Measurements from ENCODE around the gene UBA7.
"Not testable (repeated sequence)": the region's sequence is repeated elsewhere in the genome, so short reads cannot be mapped to it uniquely, and the experiment has no call there.

UBA7 gene

DNA sequence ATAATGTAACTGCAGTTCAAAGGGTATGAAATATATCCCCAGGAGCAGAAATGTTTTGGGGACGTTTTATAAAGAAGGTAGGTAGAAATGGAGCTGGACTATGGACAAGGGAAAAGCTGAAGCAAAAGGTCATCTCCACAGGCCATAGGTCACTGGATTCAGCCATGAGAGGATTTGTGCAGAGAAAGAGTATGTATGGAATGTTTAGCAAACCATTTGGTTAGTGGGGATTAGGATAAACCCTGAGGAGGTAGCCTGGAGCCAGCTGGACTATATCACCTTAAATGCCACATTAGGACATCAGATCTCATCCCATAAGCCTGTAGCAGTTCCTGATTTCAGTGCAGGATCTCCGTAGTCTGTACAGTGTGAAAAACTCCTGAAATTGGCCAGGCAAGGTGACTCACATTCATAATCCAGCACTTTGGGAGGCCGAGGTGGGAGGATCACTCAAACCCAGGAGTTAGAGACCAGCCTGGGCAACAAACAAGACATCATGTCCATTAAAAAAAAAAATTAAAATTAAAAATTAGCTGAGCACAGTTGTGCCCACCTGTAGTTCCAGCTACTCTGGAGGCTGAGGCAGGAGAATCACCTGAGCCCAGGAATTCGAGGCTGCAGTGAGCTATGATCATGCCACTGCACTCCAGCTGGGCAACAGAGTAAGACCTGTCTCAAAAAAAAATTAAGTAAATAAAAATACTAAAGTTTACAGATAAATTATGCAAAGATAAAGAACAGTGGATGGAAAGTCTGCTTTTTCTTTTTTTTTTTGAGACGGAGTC is 32.1 kb downstream of the UBA7 start:
- no peak overlapping the region for H3K4me3 Mint-ChIP-seq
- H3K36me3 Mint-ChIP-seq (ENCODE audit: low read depth): peaks cover 26% of the 10 kb centered on the region
- H3K9me3 Mint-ChIP-seq: no peaks in the 10 kb centered on the region
- no peak overlapping the region for H3K27ac Mint-ChIP-seq
- H3K27me3 Mint-ChIP-seq (ENCODE audit: low read depth): no peaks in the 10 kb centered on the region
- H3K4me1 Mint-ChIP-seq (ENCODE audit: low read depth): peaks cover 19% of the 10 kb centered on the region

DNA sequence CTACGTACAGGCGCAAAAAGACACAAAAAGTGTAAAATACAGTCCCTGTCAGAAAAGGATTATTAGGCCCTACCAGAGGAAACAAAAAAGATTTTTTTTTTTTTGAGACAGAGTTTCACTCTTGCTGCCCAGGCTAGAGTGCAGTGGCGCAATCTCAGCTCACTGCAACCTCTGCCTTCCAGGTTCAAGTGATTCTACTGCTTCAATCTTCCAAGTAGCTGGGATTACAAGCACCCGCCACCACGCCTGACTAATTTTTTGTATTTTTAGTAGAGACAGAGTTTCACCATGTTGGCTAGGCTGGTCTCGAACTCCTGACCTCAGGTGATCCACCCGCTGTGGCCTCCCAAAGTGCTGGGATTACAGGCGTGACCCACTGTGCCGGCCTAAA is 32.8 kb downstream of the UBA7 start:
- not testable (repeated sequence) for H3K27me3 Mint-ChIP-seq (ENCODE audit: low read depth); H3K9me3 Mint-ChIP-seq; H3K27ac Mint-ChIP-seq; H3K4me3 Mint-ChIP-seq
- H3K36me3 Mint-ChIP-seq (ENCODE audit: low read depth): peaks cover 26% of the 10 kb centered on the region
- peaks cover 18% of the 10 kb centered on the region for H3K4me1 Mint-ChIP-seq (ENCODE audit: low read depth)

DNA sequence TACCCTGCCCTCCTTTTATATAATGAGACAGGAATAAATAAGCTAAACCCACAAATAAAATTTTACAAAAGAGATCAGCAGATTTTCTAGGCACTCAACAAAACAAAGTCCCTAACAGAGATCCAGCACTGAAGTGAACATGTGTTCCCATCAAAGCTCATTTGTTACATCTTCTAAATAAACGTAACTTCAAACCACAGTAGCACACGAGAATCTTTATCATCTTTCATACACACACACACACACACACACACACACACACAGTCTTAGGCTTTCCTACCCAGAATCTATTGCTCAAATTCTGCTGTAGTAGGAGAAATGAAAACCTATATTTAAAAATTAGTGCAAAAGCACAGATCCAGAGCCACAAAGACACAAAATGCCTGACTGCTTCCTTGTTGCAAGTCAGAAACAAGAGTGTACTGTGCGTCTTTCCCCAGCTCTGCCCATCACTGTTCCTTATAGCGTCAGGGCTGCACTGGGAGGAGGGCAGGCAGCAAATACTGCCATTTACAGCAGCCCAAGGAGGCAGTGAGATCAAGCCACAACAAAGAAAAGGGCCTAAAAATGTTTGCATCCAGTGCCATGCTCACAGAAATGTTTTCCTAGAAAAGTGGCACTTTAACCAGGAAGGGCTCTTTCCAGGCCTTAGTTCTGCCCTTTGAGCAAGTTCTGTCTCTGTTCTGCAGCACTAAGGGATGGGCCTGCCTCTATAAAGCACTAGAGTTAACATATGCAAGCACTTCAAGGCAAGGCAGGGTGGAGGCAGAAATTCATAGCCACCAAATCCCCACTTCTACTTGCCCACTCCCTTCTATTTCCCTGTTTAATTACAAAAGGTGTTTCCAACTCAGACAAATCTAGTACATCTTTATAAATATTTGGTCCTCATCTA is 33.4 kb downstream of the UBA7 start:
- Mint-ChIP-seq H3K36me3 (ENCODE audit: low read depth) (peaks cover 22% of the 10 kb centered on the region), H3K4me3 (no peak overlapping the region), H3K27ac (no peak overlapping the region), H3K4me1 (ENCODE audit: low read depth) (peaks cover 14% of the 10 kb centered on the region), H3K9me3 (no peaks in the 10 kb centered on the region), H3K27me3 (ENCODE audit: low read depth) (no peaks in the 10 kb centered on the region)

DNA sequence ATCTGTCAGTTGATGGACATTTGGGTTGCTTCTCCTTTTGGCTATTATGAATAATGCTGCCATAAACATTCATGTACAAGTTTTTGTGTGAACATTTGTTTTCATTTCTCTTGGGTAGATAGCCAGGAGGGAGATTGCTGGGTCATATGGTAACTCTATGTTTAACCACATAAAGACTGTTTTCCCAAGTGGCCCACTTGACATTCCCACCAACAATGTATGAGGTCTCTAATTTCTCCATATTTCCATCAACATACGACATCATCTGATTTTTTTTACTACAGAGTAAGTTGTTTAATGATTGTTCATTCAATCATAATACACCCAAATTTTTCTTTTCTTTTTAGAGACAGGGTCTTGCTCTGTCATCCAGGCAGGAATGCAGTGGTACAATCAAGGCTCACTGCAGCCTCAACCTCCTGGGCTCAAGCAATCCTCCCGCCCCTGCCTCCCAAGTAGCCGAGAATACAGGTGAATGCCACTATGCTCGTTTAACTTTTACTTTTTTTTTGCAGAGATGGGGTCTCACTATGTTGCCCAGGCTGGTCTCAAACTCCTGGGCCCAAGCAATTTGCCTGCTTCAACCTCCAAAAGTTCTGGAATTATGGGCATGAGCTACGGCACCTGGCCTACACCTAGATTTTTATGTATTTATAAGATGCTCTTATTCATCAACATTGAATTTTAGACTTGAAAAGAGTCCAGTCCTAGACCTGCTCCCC is 34.2 kb downstream of the UBA7 start:
- H3K9me3 Mint-ChIP-seq: no peaks in the 10 kb centered on the region

DNA sequence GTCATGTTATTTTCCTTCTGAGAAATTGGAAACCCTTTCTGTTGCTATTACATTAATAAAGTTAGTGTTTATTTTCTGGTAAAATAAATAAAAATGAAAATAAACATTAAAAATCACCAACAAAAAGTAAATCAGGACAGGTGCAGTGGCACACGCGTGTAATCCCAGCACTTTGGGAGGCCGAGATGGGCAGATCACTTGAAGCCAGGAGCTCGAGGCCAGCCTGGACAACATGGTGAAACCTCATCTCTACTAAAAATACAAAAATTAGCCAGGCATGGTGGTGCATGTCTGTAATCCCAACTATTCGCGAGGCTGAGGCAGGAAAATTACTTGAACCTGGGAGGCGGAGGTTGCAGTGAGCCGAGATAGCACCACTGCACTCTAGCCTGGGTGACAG is 37.7 kb downstream of the UBA7 start:
- not testable (repeated sequence) for H3K4me3 Mint-ChIP-seq; H3K27ac Mint-ChIP-seq; H3K27me3 Mint-ChIP-seq (ENCODE audit: low read depth); H3K9me3 Mint-ChIP-seq
- Mint-ChIP-seq H3K4me1 (ENCODE audit: low read depth) (peaks cover 11% of the 10 kb centered on the region), H3K36me3 (ENCODE audit: low read depth) (peaks cover 11% of the 10 kb centered on the region)

More for the DNA sequence above, 34.2 kb downstream of the UBA7 start:
- Mint-ChIP-seq H3K4me1 (ENCODE audit: low read depth) (peaks cover 10% of the 10 kb centered on the region), H3K4me3 (no peak overlapping the region), H3K27me3 (ENCODE audit: low read depth) (no peaks in the 10 kb centered on the region), H3K36me3 (ENCODE audit: low read depth) (peaks cover 18% of the 10 kb centered on the region), H3K27ac (no peak overlapping the region)

DNA sequence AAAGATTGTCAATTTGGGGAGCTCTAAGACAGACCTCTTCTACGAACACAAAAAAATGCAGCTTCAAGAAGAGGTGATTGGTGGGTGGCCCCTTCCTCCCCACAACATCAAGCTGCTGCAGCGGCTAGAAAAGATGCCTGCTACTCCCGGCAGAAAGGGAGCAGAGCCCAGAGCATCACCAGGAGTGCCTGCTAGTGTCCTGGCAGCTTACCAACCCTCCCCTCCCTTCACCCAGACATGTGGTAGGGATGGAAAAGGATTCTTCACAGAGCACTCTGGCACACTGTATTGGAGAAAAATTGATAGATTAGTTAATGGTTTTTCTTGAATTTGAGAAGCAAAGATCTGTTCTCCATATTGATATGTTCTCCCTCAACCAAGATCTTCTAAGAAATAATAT is 38.2 kb downstream of the UBA7 start:
- Mint-ChIP-seq H3K27me3 (ENCODE audit: low read depth) (no peaks in the 10 kb centered on the region), H3K9me3 (no peaks in the 10 kb centered on the region), H3K27ac (no peak overlapping the region), H3K4me3 (no peak overlapping the region), H3K4me1 (ENCODE audit: low read depth) (peaks cover 9% of the 10 kb centered on the region), H3K36me3 (ENCODE audit: low read depth) (peaks cover 11% of the 10 kb centered on the region)

DNA sequence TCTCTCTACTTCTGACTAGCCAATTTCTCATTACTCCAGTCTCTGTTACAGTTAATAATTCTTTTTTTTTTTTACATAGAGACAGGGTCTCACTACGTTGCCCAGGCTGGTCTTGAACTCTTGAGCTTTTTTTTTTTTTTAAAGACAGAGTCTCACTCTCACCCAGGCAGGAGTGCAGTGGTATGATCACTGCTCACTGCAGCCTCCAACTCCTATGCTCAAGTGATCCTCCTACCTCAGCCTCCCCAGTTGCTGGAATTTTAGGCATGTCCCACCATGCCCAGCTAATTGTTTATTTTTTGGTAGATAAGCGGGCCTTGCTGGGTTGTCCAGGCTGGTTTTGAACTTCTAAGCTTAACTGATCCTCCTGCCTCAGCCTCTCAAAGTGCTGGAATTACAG is 41.0 kb downstream of the UBA7 start:
- Mint-ChIP-seq H3K27ac (no peak overlapping the region), H3K36me3 (ENCODE audit: low read depth) (peaks cover 8% of the 10 kb centered on the region), H3K4me1 (ENCODE audit: low read depth) (peaks cover 5% of the 10 kb centered on the region), H3K4me3 (no peak overlapping the region), H3K9me3 (no peaks in the 10 kb centered on the region), H3K27me3 (ENCODE audit: low read depth) (no peaks in the 10 kb centered on the region)

DNA sequence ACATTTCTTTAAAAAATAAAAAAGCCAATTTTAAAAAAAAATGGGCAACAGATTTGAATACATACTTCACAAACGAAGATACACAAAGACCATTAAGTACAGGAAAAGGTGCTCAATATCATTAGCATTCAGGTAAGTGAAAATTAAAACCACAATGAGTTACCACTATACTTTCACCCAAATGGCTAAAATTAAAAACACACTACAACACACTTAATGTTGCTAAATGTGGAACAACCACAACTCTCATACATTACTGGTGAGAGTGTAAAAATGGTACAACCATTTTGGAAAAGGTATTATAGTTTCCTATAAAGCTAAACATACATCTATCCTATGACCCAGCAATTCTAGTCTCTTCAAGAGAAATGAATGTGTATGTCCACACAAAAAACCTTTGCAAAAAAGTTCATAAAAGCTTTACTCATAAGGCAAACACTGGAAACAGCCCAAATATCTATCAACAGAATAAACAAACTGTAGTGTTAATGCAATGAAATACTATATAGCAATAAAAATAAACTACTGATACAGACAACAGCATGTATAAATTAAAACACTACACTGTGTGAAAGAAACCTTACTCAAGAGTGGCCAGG is 42.3 kb downstream of the UBA7 start:
- Mint-ChIP-seq H3K36me3 (ENCODE audit: low read depth) (peaks cover 7% of the 10 kb centered on the region), H3K9me3 (no peaks in the 10 kb centered on the region), H3K4me3 (no peak overlapping the region), H3K4me1 (ENCODE audit: low read depth) (peaks cover 5% of the 10 kb centered on the region), H3K27me3 (ENCODE audit: low read depth) (no peaks in the 10 kb centered on the region), H3K27ac (no peak overlapping the region)

DNA sequence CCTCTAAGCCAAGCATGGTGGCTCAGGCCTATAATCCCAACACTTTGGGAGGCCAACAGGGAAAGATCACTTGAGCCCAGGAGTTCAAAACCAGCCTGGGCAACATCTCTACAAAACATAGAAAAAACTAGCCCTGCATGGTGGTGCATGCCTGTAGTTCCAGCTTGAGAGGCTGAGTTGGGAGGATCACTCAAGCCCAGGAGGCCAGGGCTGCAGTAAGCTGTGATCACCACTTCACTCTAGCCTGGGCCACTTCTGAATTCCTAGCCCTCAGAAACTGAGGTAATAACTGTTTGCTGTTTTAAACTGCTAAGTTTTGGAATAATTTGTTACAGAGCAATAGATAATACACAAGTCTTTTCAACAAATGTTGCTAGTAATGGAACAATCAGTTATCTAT is 43.8 kb downstream of the UBA7 start:
- Mint-ChIP-seq H3K36me3 (ENCODE audit: low read depth) (peaks cover 7% of the 10 kb centered on the region), H3K27me3 (ENCODE audit: low read depth) (no peaks in the 10 kb centered on the region), H3K4me1 (ENCODE audit: low read depth) (peaks cover 5% of the 10 kb centered on the region), H3K27ac (no peak overlapping the region), H3K4me3 (no peak overlapping the region), H3K9me3 (no peaks in the 10 kb centered on the region)

DNA sequence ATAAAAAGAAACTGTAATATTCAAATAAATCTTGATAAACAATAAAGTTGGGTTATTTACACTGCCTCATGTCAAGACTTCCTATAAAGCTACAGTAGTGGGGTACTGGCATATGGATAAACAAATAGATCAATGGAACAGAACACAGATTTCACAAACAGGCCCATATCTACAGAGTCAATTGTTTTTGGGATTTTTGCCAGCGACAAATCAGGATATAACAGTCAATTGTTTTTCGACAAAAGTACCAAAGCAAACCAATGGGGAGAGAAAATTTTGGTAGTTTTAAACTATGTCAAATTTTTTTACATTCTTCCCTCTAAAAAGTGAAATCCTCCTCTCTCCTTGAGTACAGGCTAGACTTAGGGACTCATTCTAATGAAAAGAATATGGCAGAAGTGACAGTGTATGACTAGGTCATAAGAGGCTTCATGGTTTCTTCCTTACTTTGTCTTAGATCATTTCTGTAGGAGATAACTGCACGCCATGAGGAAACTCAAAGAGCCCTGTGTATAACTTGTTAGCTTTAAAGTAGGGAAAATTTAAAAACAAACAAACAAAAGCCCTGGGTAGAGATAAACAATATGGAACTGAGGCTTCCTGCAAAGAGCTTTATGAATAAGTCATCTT is 44.4 kb downstream of the UBA7 start:
- Mint-ChIP-seq H3K27ac (no peak overlapping the region), H3K4me1 (ENCODE audit: low read depth) (peaks cover 5% of the 10 kb centered on the region), H3K36me3 (ENCODE audit: low read depth) (peaks cover 12% of the 10 kb centered on the region), H3K27me3 (ENCODE audit: low read depth) (no peaks in the 10 kb centered on the region), H3K4me3 (no peak overlapping the region), H3K9me3 (no peaks in the 10 kb centered on the region)

DNA sequence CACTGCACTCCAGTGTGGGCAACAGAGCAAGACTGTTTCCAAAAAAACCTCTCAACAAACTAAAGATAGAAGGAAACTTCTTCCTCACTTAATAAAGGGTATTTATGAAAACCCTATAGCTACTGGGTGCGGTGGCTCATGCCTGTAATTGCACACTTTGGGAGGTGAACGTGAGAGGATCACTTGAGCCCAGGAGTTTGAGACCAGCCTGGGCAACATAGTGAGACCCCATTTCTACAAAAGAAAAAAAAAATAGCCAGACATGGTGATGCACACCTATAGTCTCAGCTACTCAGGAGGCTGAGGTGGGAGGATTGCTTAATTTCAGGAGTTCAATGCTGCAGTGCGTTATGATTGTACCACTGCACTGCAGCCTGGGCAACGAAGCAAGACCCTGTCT is 49.8 kb downstream of the UBA7 start:
- no peaks in the 10 kb centered on the region for H3K27me3 Mint-ChIP-seq (ENCODE audit: low read depth)
- no peaks in the 10 kb centered on the region for H3K4me1 Mint-ChIP-seq (ENCODE audit: low read depth)
- no peaks in the 10 kb centered on the region for H3K9me3 Mint-ChIP-seq
- H3K4me3 Mint-ChIP-seq: no peak overlapping the region
- no peak overlapping the region for H3K27ac Mint-ChIP-seq
- peaks cover 7% of the 10 kb centered on the region for H3K36me3 Mint-ChIP-seq (ENCODE audit: low read depth)

DNA sequence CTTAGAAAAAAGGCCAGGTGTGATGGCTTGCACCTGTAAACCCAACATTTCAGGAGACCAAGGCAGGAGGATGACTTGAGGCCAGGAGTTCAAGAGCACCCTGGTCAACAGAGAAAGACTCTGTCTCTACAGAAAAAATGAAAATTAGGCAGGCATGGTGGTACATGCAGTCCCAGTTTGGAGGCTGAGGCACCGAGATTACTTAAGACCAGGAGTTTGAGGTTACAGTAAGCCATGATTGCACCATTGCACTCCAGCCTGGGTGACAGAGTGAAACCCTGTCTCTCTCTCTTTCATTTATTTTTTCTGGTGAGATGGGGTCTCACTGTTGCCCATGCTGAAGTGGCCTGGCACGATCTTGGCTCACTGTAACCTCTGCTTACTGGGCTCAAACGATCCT is 52.1 kb downstream of the UBA7 start:
- H3K9me3 Mint-ChIP-seq: no peaks in the 10 kb centered on the region
- H3K4me3 Mint-ChIP-seq: no peak overlapping the region
- peaks cover 7% of the 10 kb centered on the region for H3K36me3 Mint-ChIP-seq (ENCODE audit: low read depth)
- H3K27me3 Mint-ChIP-seq (ENCODE audit: low read depth): no peaks in the 10 kb centered on the region
- H3K4me1 Mint-ChIP-seq (ENCODE audit: low read depth): no peaks in the 10 kb centered on the region
- H3K27ac Mint-ChIP-seq: no peak overlapping the region

DNA sequence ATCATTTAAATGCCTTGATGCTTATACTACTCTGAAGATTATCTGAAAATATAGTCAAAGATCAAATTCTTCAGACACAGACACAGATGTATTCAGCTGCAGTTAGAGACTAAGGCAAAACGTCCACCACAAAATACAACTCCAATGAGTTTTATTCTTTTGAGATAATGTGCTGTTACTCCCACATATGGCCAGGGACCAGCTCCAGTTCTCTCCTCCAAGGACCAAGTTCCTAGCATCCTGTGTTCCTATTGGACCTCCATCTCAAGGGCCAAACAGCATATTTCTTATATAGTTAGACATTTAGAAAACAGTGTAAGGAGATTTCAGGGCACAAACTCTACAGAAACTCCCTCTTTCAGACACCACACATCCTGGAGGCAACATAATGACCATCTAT is 54.5 kb downstream of the UBA7 start:
- Mint-ChIP-seq H3K27me3 (ENCODE audit: low read depth) (no peaks in the 10 kb centered on the region), H3K4me1 (ENCODE audit: low read depth) (no peaks in the 10 kb centered on the region), H3K36me3 (ENCODE audit: low read depth) (peaks cover 2% of the 10 kb centered on the region), H3K9me3 (no peaks in the 10 kb centered on the region), H3K27ac (no peak overlapping the region), H3K4me3 (no peak overlapping the region)

DNA sequence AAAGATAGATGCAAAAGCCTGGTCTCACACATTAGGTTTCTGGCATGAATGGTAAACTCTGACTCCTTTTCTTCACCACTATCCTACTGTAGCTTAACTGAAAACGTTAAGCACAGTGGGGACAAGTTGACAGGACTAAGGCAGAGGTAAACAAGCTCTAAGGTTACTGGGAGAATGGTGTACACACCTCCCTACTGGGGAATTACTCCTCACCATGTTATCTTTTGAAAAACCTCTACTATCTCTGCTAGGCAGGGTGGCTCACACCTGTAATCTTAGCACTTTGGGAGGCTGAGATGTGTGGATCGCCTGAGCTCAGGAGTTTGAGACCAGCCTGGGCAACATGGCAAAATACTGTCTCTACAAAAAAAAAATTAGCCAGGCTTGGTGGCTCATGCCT is 56.6 kb downstream of the UBA7 start:
- Mint-ChIP-seq H3K27me3 (ENCODE audit: low read depth) (no peaks in the 10 kb centered on the region), H3K36me3 (ENCODE audit: low read depth) (no peaks in the 10 kb centered on the region), H3K27ac (no peak overlapping the region), H3K4me1 (ENCODE audit: low read depth) (peaks cover 6% of the 10 kb centered on the region), H3K9me3 (no peaks in the 10 kb centered on the region), H3K4me3 (no peak overlapping the region)

Measured in T-helper 1 cell treated with Interleukin-12 subunit alpha and Interleukin-12 subunit beta and Interleukin-4 antibody, amounts not matched to agents 30 μg/mL and 1 μg/mL, for 36 hours (primary cell).